ENCODE results near the gene CLDN3.
A peak's percentile ranks its signal among the peaks of the same experiment; 100 is the strongest.

CLDN3 gene

GRCh38 chr7:73758581-73759138 lies 11.4 kb downstream of the CLDN3 start:
- H3K4me3 Mint-ChIP-seq, result no peak overlapping the region
- no peak for DNase-seq
- no peak overlapping the region for H3K27ac Mint-ChIP-seq
- no peaks in the 10 kb centered on the region for H3K4me1 Mint-ChIP-seq
- no peak for ATAC-seq
- no peaks in the 10 kb centered on the region for H3K9me3 Mint-ChIP-seq
- no peaks in the 10 kb centered on the region for H3K27me3 Mint-ChIP-seq
- no peaks in the 10 kb centered on the region for H3K36me3 Mint-ChIP-seq (ENCODE audit: low read depth)

- Mint-ChIP-seq H3K9me3 (no peaks in the 10 kb centered on the region), H3K4me3 (no peak overlapping the region), H3K27ac (no peak overlapping the region), H3K36me3 (ENCODE audit: low read depth) (no peaks in the 10 kb centered on the region), H3K27me3 (peaks cover 8% of the 10 kb centered on the region), H3K4me1 (no peaks in the 10 kb centered on the region)
- DNase-seq (no peak), ATAC-seq (no peak)
Observed at GRCh38 chr7:73749931-73750776, 19.9 kb downstream of the CLDN3 start.

DNA sequence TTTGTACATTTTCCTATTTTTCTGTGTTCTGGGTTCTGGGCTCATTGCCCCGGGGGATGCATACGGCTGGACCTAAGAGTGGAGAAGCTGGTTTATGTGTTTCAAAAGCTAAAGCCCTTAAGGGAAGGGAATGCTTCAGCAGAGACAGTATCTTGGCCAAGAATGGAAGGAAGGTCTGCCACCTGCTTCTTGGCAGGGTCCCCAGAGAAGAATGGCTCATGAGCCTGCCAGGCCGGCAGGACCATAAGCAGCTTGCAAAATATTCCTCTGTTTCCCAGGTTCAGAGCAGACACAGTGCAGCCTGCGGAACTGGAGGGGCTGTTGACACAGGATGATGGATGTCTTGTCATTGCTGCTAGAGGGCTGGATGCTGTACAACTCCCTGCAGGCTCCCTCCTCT lies 23.7 kb downstream of the CLDN3 start:
- Mint-ChIP-seq H3K4me3 (no peak overlapping the region), H3K36me3 (ENCODE audit: low read depth) (no peaks in the 10 kb centered on the region), H3K9me3 (no peaks in the 10 kb centered on the region), H3K27me3 (peaks cover 4% of the 10 kb centered on the region), H3K27ac (no peak overlapping the region), H3K4me1 (no peaks in the 10 kb centered on the region)
- ATAC-seq (no peak), DNase-seq (no peak)

DNA sequence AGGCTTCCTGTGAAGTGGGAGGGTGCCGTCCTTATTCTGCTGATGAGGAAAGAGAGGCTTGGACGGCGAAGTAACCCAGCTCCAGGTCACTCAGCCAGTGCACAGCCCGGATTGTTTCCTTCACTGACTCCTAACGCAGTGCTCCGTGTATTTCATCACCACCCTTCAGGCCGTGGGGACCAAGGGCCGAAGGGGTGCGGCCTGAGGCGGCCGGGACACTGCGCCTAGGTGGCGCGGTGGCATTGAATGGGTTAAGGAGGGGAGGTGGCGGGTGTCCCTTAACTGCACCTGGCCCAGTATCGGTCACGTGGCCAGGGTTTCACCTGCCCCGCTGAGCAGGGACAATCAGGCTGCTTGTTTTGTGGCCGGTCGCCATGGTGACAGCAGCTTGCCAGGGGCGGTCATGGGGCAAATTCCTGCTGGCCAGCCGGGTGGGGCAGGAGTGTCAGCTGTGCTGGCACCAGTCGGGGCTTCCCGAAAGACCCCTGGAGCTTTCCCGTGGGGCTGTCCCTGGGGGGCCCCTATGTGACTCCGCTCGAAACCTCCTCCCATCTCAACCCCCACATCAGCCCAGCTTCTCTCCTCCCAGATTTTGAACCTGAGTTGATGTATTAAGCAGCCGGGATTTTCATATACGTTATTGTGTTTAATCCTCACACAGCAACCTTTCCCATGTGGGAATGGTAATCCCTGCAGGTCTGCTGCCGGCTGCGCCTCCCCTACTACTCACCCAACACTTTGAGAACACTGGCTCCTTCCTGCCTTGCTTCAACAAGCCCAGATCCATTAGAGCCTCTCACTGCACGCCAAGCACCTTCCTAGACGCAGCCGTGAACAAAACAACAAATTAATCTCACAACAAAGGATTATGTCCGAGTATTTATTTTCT lies 27.1 kb downstream of the CLDN3 start:
- Mint-ChIP-seq H3K4me3 (no peak overlapping the region), H3K9me3 (no peaks in the 10 kb centered on the region), H3K27me3 (no peaks in the 10 kb centered on the region), H3K4me1 (peaks cover 3% of the 10 kb centered on the region), H3K27ac (no peak overlapping the region), H3K36me3 (ENCODE audit: low read depth) (no peaks in the 10 kb centered on the region)
- DNase-seq, result no peak
- ATAC-seq, result no peak

- no peak overlapping the region for H3K27ac Mint-ChIP-seq
- no peak overlapping the region for H3K4me3 Mint-ChIP-seq
- no peaks in the 10 kb centered on the region for H3K9me3 Mint-ChIP-seq
- H3K27me3 Mint-ChIP-seq, result no peaks in the 10 kb centered on the region
- DNase-seq (no peak), ATAC-seq (no peak)
- peaks cover 9% of the 10 kb centered on the region for H3K4me1 Mint-ChIP-seq
- no peaks in the 10 kb centered on the region for H3K36me3 Mint-ChIP-seq (ENCODE audit: low read depth)
Observed at GRCh38 chr7:73742338-73742752, 27.7 kb downstream of the CLDN3 start.

GRCh38 chr7:73741600-73741999 lies 28.5 kb downstream of the CLDN3 start:
- H3K4me3 Mint-ChIP-seq, result no peak overlapping the region

GRCh38 chr7:73740771-73741170 lies 29.3 kb downstream of the CLDN3 start:
- H3K4me3 Mint-ChIP-seq, result no peak overlapping the region

More at GRCh38 chr7:73741600-73741999, 28.5 kb downstream of the CLDN3 start:
- Mint-ChIP-seq H3K4me1 (peaks cover 9% of the 10 kb centered on the region), H3K27me3 (no peaks in the 10 kb centered on the region), H3K36me3 (ENCODE audit: low read depth) (no peaks in the 10 kb centered on the region), H3K27ac (no peak overlapping the region), H3K9me3 (no peaks in the 10 kb centered on the region)
- no peak for ATAC-seq
- no peak for DNase-seq

DNA sequence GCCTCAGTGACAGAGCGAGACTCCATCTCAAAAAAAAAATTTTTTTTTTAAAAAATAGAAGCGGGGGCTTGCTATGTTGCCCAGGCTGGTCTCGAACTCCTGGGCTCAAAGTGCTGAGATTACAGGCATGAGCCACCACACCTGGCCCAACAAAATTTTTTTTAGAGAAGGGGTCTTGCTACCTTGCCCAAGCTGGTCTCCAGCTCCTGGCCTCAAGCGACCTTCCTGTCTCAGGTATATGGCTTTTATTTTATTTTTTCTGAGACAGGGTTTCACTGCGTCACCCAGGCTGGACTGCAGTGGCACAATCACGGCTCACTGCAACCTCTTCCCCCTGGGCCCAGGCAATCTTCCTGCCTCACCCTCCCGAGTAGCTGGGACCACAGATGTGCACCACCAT lies 29.9 kb downstream of the CLDN3 start:
- Mint-ChIP-seq H3K27me3 (no peaks in the 10 kb centered on the region), H3K4me1 (peaks cover 9% of the 10 kb centered on the region), H3K36me3 (ENCODE audit: low read depth) (no peaks in the 10 kb centered on the region), H3K9me3 (no peaks in the 10 kb centered on the region), H3K4me3 (peak overlapping the region; percentile 8), H3K27ac (no peak overlapping the region)
- DNase-seq, result no peak
- ATAC-seq, result no peak

More at GRCh38 chr7:73740771-73741170, 29.3 kb downstream of the CLDN3 start:
- ATAC-seq (no peak), DNase-seq (no peak)
- peaks cover 9% of the 10 kb centered on the region for H3K4me1 Mint-ChIP-seq
- H3K27ac Mint-ChIP-seq, result no peak overlapping the region
- H3K36me3 Mint-ChIP-seq (ENCODE audit: low read depth), result no peaks in the 10 kb centered on the region
- no peaks in the 10 kb centered on the region for H3K27me3 Mint-ChIP-seq
- no peaks in the 10 kb centered on the region for H3K9me3 Mint-ChIP-seq

GRCh38 chr7:73739387-73739767 lies 30.7 kb downstream of the CLDN3 start:
- no peaks in the 10 kb centered on the region for H3K9me3 Mint-ChIP-seq
- no peak for DNase-seq
- peak overlapping the region; percentile 86 for H3K27ac Mint-ChIP-seq
- H3K27me3 Mint-ChIP-seq, result no peaks in the 10 kb centered on the region
- ATAC-seq, result no peak
- H3K4me1 Mint-ChIP-seq, result peaks cover 11% of the 10 kb centered on the region
- no peaks in the 10 kb centered on the region for H3K36me3 Mint-ChIP-seq (ENCODE audit: low read depth)
- peak overlapping the region; percentile 89 for H3K4me3 Mint-ChIP-seq

DNA sequence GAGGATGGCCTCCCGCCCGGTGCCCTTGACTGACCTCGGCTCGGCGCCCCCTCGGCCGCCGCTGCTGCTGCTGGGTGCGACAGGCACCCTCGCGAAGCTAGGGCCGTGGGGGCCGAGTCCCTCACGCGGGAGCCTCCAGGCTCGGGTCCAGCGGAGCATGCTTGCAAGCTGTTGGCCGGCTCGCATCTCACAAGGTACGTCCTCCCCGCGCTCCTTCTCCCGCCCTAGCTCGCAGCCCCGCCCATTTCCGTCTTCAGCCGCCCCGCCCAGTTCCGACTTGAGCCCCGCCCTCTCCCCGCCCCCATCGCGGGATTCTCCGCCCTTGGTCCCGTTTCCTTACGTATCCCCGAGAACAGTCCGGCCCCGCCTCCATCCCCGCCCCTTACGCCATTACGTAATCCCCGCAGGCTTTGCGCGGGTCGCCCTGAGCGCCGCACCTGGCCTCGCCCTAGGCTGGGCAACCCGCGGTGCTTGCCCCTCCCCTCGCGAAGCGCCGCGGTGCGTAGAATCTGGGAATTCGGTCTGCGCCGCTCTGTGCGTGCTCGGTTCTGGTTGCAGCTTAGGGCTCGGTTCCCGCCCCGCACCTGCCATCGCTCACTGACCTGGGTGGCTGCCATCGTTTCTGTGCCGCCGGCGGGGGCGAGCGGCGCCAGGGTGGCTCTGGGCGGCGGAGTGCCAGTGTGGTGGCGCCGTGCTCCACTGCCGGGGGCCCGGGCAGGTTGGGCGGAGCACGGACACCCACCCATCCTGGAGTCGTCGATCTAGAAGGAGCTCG lies 31.3 kb downstream of the CLDN3 start, which contains the start of gene ABHD11:
Gene ABHD11, minus strand, starts transcription at position 191 of the 775 bp plus-strand sequence. Its CDS starts 32 bp downstream, at position 159.
- Mint-ChIP-seq H3K9me3 (no peaks in the 10 kb centered on the region), H3K36me3 (ENCODE audit: low read depth) (no peaks in the 10 kb centered on the region), H3K27me3 (no peaks in the 10 kb centered on the region), H3K4me3 (peak within 1 kb of the TSS; percentile 89), H3K4me1 (peaks cover 11% of the 10 kb centered on the region), H3K27ac (peak within 1 kb of the TSS; percentile 90)
- peak; percentile 99 for DNase-seq
- ATAC-seq, result peak; percentile 88

DNA sequence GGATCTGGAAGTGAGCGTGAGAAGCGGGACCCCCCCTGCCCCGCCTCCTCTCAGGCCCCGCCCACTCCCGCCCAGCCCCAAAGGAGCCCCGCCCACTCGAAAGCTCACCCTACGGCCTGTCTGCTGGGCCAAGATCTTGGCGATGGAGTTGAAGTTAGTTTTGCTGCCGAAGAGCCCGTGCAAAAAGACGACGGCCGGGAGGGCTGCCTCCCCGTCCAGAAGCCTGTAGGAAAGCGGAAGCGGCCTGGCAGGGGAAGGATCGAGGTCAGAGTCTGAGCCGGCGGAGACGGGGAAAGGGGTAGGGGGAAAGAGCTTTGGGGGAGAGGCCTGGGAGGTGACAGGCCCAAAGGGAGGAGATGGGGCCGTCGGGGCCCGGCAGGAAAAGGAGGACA lies 31.9 kb downstream of the CLDN3 start:
- Mint-ChIP-seq H3K27ac (peak overlapping the region; percentile 90), H3K4me3 (peak overlapping the region; percentile 89), H3K4me1 (peaks cover 11% of the 10 kb centered on the region), H3K36me3 (ENCODE audit: low read depth) (no peaks in the 10 kb centered on the region), H3K27me3 (no peaks in the 10 kb centered on the region), H3K9me3 (no peaks in the 10 kb centered on the region)
- DNase-seq (peak; percentile 72), ATAC-seq (peak; percentile 1)

- Mint-ChIP-seq H3K4me1 (peaks cover 11% of the 10 kb centered on the region), H3K4me3 (peak overlapping the region; percentile 89), H3K9me3 (no peaks in the 10 kb centered on the region), H3K27ac (peak overlapping the region; percentile 90), H3K36me3 (ENCODE audit: low read depth) (no peaks in the 10 kb centered on the region), H3K27me3 (no peaks in the 10 kb centered on the region)
- DNase-seq (no peak), ATAC-seq (no peak)
Observed at GRCh38 chr7:73737491-73738219, 32.4 kb downstream of the CLDN3 start.

DNA sequence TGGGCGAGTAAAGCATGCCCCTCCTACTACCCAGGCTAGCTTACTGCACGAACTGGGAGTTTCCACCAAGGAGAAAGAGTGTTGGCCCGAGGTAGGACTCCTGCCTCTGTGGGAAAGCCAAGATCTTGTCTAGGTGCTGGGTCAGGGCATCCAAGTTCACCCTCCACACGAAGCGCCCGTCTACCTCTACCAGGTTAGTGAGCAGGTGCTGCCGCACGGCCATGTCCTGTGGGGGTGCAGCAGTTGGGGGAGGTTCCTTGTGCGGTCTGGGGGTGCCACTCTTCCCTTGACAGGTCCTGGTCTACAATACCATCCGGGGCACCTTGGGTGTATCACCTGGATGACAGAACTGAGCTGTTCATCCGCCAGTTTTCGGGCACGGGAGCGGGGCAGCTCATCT lies 33.2 kb downstream of the CLDN3 start:
- Mint-ChIP-seq H3K27ac (no peak overlapping the region), H3K4me3 (peak overlapping the region; percentile 89), H3K27me3 (no peaks in the 10 kb centered on the region), H3K36me3 (ENCODE audit: low read depth) (no peaks in the 10 kb centered on the region), H3K9me3 (no peaks in the 10 kb centered on the region), H3K4me1 (peaks cover 11% of the 10 kb centered on the region)
- no peak for DNase-seq
- no peak for ATAC-seq
